GM12878 (cell line): ENCODE results near the gene CTNNBIP1. TPM values are rescaled to one million over a fixed set of nuclear protein-coding genes. Genes with fewer than 3 reads are reported as not detected.

ENCODE experiments used
- BRCA1 ChIP-seq: IDR thresholded peaks from 2 replicates; pipeline ENCODE4 v1.6.1; 2011; ENCODE audit warnings: low read depth, low read length, improper control_type of control experiment
- CBX5 ChIP-seq: sonication (generic); IDR thresholded peaks from 2 replicates; pipeline ENCODE4 v1.6.1; 2016; ENCODE audit warnings: low read depth, moderate library complexity, mild to moderate bottlenecking, inconsistent platforms
- CHD1 ChIP-seq: IDR thresholded peaks from 2 replicates; pipeline ENCODE4 v1.6.1; 2012; ENCODE audit warnings: low read depth, low read length, improper control_type of control experiment
- EP300 ChIP-seq, 2 experiments: fragments of 150-350 bp in 1 of 2; IDR thresholded peaks; 2 replicates each; pipeline ENCODE4 v1.6.1; 2011 to 2012; ENCODE audit warnings: low read depth in 2 of 2, low read length in 2 of 2, borderline replicate concordance in 1 of 2, improper control_type of control experiment in 1 of 2, inconsistent platforms in 1 of 2; ENCODE audit not compliant: control insufficient read depth in 1 of 2
- HDAC2 ChIP-seq: fragments of 200-600 bp; sonication (generic); IDR thresholded peaks from 2 replicates; pipeline ENCODE4 v1.6.1; 2017
- HDAC6 ChIP-seq: fragments of 200-600 bp; sonication (generic); IDR thresholded peaks from one replicate; pipeline ENCODE4 v1.8.0; 2017; ENCODE audit warnings: antibody characterized with exemption; ENCODE audit not compliant: unreplicated experiment
- HDGF ChIP-seq: fragments of 450-650 bp; IDR thresholded peaks from 2 replicates; pipeline ENCODE4 v1.6.1; 2016; ENCODE audit warnings: antibody characterized with exemption
- HSF1 ChIP-seq: fragments of 150-350 bp; IDR thresholded peaks from 2 replicates; pipeline ENCODE4 v1.6.1; 2014; ENCODE audit warnings: mild to moderate bottlenecking, low read depth, low read length
- IKZF2 ChIP-seq, 2 experiments: fragments of 450-650 bp; IDR thresholded peaks; 2 replicates each; pipeline ENCODE4 v1.6.1; 2017; ENCODE audit warnings: mild to moderate bottlenecking in 2 of 2, moderate library complexity in 2 of 2
- IRF3 ChIP-seq: fragments of 450-650 bp; IDR thresholded peaks from 2 replicates; pipeline ENCODE4 v1.6.1; 2014; ENCODE audit warnings: mild to moderate bottlenecking
- JUNB ChIP-seq: IDR thresholded peaks from 2 replicates; pipeline ENCODE4 v1.6.1; 2016; ENCODE audit warnings: antibody characterized with exemption, mild to moderate bottlenecking
- MYC ChIP-seq: IDR thresholded peaks from 2 replicates; pipeline ENCODE4 v1.6.1; 2011; ENCODE audit warnings: mild to moderate bottlenecking, low read length, moderate library complexity, inconsistent platforms; ENCODE audit not compliant: insufficient read depth, insufficient replicate concordance, insufficient read length, severe bottlenecking
- NBN ChIP-seq: fragments of 450-650 bp; IDR thresholded peaks from 2 replicates; pipeline ENCODE4 v1.6.1; 2016
- NRF1 ChIP-seq: conservative IDR thresholded peaks from 2 replicates; pipeline ENCODE4 v1.6.1; 2011; ENCODE audit warnings: mild to moderate bottlenecking, low read depth, low read length, improper control_type of control experiment
- RELA ChIP-seq: fragments of 450-650 bp; IDR thresholded peaks from 2 replicates; pipeline ENCODE4 v1.8.0; 2014; ENCODE audit warnings: borderline replicate concordance; ENCODE audit not compliant: partially characterized antibody
- REST ChIP-seq: IDR thresholded peaks from 2 replicates; pipeline ENCODE4 v1.6.1; 2012; ENCODE audit warnings: mild to moderate bottlenecking, low read depth, low read length
- SIX5 ChIP-seq: IDR thresholded peaks from 2 replicates; pipeline ENCODE4 v1.6.1; 2011; ENCODE audit warnings: mild to moderate bottlenecking, low read depth, low read length, moderate library complexity; ENCODE audit not compliant: severe bottlenecking
- SKIL ChIP-seq: fragments of 450-650 bp; IDR thresholded peaks from 2 replicates; pipeline ENCODE4 v1.6.1; 2017; ENCODE audit warnings: mild to moderate bottlenecking, low read depth, inconsistent platforms; ENCODE audit not compliant: poor library complexity, severe bottlenecking
- SMAD1 ChIP-seq: fragments of 450-650 bp; IDR thresholded peaks from 2 replicates; pipeline ENCODE4 v1.6.1; 2018; ENCODE audit warnings: mild to moderate bottlenecking, low read depth; ENCODE audit not compliant: partially characterized antibody
- TCF7 ChIP-seq: IDR thresholded peaks from 2 replicates; pipeline ENCODE4 v1.6.1; 2014; ENCODE audit warnings: antibody characterized with exemption, borderline replicate concordance
- polyA plus RNA-seq, 11 experiments: library from polyadenylated mRNA; depleted of rRNA in 4 of 11; unstranded in 6 of 11; stranded (reverse) in 5 of 11; fragments of >200 nt; fragmentation: Nextera tagmentation in 4 of 11; fragmentation: Illumina TruSeq in 1 of 11; extraction: Ambion mirVana in 4 of 11; extraction: Trizol in 1 of 11; gene quantifications; 1 replicate in 1 of 11; 2 replicates in 10 of 11; pipeline versions ENCODE4 v1.2.1 to v1.2.3, GENCODE V29; 2011 to 2016; ENCODE audit warnings: inconsistent platforms in 2 of 11, missing spikeins in 2 of 11, low read depth in 1 of 11
- total RNA-seq, 4 experiments: library from RNA; depleted of rRNA in 3 of 4; stranded (reverse); fragments of >200 nt in 3 of 4; fragmentation: Illumina TruSeq in 1 of 4; extraction: Trizol in 1 of 4; gene quantifications; 2 replicates each; pipeline versions ENCODE4 v1.2.1 to v1.2.3, GENCODE V29; 2013 to 2021

The CTNNBIP1 gene
- total and polyA plus RNA-seq, 10 of the 15 experiments (the other 5 are each of a cell fraction or from before 2014, with no cell fraction given), result 0.42 to 31.8 (median 10.8) TPM

- no peak for TF ChIP-seq REST
- TF ChIP-seq IRF3, result 0 out of 2 replicates have a peak, but pooled peaks have one; percentile 45
- no peak for TF ChIP-seq SIX5
- TF ChIP-seq CHD1, result no peak; the same call in 1 of the 2 replicates
- TF ChIP-seq HDAC6, result no peak
- no peak for TF ChIP-seq JUNB
- no peak for TF ChIP-seq TCF7
- no peak for TF ChIP-seq HDAC2
- peak; percentile 47 for TF ChIP-seq MYC
- peak; percentile 99 for TF ChIP-seq HDGF
- TF ChIP-seq SMAD1, result no peak
- no peak for TF ChIP-seq HSF1
- no peak; the same call in 1 of the 2 replicates for TF ChIP-seq NRF1
- TF ChIP-seq NBN, result peak; percentile 76; the same call in 1 of the 2 replicates
- peak; percentile 44 to 52; a peak in 3 of 4 replicates for TF ChIP-seq IKZF2 (IDR thresholded peaks at IDR 0.05)
- no peak for TF ChIP-seq CBX5
- no peak for TF ChIP-seq EP300 (IDR thresholded peaks at IDR 0.05; ENCODE audit: borderline replicate concordance in 1 of 2, control insufficient read depth in 1 of 2, low read depth in 2 of 2, low read length in 2 of 2)
- peak; percentile 51 for TF ChIP-seq RELA
- TF ChIP-seq SKIL, result peak; percentile 25
- no peak for TF ChIP-seq BRCA1
These were observed 532 bp upstream of the CTNNBIP1 start (continued) for GRCh38 chr1:9910423-9911178.
